GM19438 (cell line): ENCODE data around the gene CAPZB.
"Not testable (repeated sequence)": the region's sequence is repeated elsewhere in the genome, so short reads cannot be mapped to it uniquely, and the experiment has no call there.

ENCODE experiments used
- ATAC-seq: cut with Tn5 transposase; IDR thresholded peaks from one replicate; pipeline ENCODE4 v1.9.1; 2021; ENCODE audit warnings: low read depth; ENCODE audit not compliant: unreplicated experiment

The CAPZB gene

GRCh38 chr1:19485362-19486187 is at the start of gene CAPZB:
Gene CAPZB, minus strand, starts transcription at chr1:19485539. Its CDS starts 101 bp downstream, at chr1:19485438.
- peak; percentile 63 for ATAC-seq

- ATAC-seq, result no peak
Measured at GRCh38 chr1:19534281-19534680, 48.9 kb upstream of the CAPZB start.

- ATAC-seq, result no peak
Measured at GRCh38 chr1:19533626-19534025, 48.3 kb upstream of the CAPZB start.

GRCh38 chr1:19532519-19532918 is 47.2 kb upstream of the CAPZB start:
- ATAC-seq, result no peak

DNA sequence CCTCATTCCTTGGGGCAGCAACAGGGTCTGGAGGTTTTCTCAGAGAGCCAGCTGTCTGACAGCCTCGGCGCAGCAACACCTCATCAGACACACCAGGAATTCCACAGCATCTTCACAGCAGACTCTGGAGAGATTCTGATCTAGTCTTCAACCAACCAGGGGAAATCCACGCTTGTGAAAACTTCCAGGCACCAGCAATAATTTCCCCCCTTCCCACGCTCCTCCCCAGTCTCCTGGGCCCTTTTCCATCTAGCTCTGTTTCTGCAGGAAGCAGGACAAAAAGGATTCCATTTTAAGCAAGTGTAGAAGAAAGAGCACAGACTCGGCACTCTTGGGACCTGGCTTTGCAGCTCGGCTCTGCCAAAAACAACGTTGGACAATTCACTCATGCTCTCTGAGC is 44.3 kb upstream of the CAPZB start:
- no peak for ATAC-seq

GRCh38 chr1:19528438-19528837 is 43.1 kb upstream of the CAPZB start:
- no peak for ATAC-seq

GRCh38 chr1:19525607-19526545 is 40.5 kb upstream of the CAPZB start:
- no peak for ATAC-seq

GRCh38 chr1:19524791-19525190 is 39.5 kb upstream of the CAPZB start:
- no peak for ATAC-seq

DNA sequence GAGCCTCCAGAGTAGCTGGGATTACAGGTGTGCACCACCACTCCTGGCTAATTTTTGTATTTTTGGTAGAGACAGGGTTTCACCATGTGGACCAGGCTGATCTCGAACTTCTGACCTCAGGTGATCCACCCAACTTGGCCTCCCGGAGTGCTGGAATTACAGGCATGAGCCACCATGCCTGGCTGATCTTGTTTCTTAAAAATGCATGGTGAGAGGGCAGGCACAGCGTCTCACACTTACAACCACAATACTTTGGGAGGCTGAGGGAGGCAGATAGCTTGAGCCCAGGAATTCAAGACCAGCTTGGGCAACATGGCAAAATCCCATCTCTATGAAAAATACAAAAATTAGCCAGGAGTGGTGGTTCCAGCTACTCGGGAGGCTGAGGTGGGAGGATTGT is 37.2 kb upstream of the CAPZB start:
- ATAC-seq, result not testable (repeated sequence)

GRCh38 chr1:19521411-19521810 is 36.1 kb upstream of the CAPZB start:
- no peak for ATAC-seq

DNA sequence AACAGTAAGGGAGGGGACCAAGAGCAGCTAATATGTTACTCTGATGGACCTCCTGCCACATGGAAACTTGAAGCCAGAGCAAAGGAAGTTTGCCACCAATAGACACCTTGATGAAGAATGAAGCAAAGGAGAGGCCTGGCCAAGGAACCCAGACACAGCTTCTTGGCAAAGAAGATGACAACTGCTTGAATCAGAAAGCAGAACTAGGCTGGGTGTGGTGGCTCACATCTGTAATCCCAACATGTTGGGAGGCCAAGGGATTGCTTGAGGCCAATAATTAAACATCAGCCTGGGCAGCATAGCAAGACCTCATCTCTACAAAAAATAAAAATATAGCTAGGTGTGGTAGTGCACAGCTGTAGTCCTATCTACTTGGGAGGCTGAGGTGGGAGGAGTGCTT is 31.7 kb upstream of the CAPZB start:
- no peak for ATAC-seq

- ATAC-seq, result no peak
Measured at GRCh38 chr1:19515201-19515600, 29.9 kb upstream of the CAPZB start.

DNA sequence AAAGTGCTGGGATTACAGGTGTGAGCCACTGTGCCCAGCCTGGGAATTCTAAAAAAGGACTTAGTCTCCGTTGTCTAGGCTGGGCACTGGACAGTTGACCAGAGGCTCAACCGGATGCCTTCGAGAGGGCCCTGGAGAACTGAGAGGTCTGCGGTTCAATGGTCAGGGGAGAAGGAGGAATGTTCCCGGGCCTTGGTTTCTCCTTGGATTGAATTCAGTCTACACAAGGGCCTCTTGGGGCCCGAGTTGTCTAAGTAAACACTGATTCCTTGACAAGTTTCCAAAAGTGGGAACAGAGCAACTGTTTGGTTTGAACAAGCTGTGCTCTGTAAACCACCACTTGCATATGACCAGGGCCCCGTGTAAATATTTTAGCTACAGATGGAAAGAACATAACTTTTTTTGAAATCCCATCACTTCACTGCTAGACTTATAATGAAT is 29.1 kb upstream of the CAPZB start:
- no peak for ATAC-seq

GRCh38 chr1:19512545-19512944 is 27.2 kb upstream of the CAPZB start:
- ATAC-seq, result no peak

DNA sequence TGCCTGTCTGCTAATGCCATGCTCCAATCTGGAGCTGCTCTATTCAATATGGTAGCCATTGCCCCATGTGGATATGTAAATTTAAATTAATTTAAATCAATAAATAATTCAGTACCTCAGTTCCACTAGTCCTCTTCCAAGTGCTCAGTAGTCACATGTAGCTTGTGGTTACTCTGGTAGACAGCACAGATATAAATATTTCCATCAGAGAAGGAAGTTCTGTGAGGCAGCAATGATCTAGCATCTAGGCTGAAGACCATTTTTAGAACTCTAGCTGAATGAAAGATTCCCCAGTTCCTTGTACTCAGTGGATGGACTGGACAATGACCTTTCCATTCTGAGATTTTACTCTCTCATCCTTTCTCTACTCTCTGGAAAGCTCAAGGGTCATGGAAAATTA is 25.8 kb upstream of the CAPZB start:
- ATAC-seq, result no peak

DNA sequence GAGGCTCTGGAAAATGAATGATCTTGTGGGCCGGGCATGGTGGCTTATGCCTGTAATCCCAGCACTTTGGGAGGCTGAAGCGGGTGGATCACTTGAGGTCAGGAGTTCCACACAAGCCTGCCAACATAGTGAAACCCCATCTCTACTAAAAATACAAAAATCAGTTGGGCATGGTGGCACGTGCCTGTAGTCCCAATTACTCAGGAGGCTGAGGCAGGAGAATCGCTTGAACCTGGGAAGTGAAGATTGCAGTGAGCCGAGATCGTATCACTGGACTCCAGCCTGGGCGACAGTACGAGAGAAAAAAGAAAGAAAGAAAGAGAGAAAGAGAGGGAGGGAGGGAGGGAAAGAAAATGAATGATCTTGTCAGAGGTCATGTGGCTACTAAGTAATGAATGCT is 24.3 kb upstream of the CAPZB start:
- not testable (repeated sequence) for ATAC-seq

- ATAC-seq, result no peak
Measured at GRCh38 chr1:19507516-19507915, 22.2 kb upstream of the CAPZB start.

- ATAC-seq, result no peak
Measured at GRCh38 chr1:19505693-19506457, 20.5 kb upstream of the CAPZB start.

DNA sequence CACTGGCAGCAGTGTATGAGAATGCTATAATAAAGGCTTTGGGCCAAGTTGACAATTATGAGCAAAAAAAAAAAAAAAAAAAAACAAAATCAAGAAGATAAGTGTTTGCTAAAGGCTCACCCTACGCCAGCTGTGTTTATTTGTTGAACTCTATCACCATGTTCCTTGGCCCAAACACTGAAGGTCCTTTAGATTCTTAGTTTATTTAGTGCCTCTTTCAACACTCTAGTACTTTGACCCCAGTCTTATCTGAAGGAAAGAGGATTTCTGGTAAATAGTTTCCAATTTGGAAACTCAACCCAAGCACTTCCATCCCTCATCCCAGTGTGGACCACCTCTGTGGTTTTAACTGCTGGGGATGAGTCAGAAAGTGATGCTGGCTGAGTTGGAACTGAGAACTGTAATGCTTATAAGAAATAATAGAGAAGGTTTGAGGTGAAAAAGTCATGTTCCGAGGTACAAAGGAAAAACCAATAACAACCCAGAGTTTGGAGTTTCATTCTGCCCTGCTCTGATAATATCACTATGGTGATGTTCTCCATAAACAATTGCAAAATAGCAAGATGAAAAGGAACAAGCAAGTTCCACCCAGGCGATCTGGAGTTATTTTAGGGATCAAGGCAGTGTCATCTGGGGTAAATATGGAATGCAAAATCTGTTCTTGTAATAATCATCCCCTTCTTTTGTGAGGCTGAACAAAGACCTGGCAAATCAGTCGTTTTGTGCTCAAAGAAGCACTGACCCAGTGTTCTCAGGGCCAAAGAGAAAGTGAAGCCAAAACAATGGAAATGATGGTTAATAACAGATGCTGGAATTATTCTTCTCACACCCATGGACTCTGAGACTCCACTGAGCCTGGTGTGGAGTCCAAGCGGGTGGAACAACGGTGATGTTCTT is 19.7 kb upstream of the CAPZB start:
- ATAC-seq, result no peak

GRCh38 chr1:19502284-19502683 is 16.9 kb upstream of the CAPZB start:
- ATAC-seq, result not testable (repeated sequence)
